Testis (tissue), 2 donors: ENCODE data around the gene TRIM9.

Source experiments
- POLR2A ChIP-seq: fragments of 450-650 bp; IDR thresholded peaks from one replicate; pipeline ENCODE4 v1.6.1; 2017; ENCODE audit warnings: antibody characterized with exemption, mild to moderate bottlenecking, moderate library complexity
- TF ChIP-seq, protein P1 (sequence below), 3 experiments: fragments of 450-650 bp in 2 of 3; fragments of 200-600 bp in 1 of 3; sonication (generic) in 1 of 3; IDR thresholded peaks; one replicate each; pipeline ENCODE4 v1.5.1; 2016 to 2019; ENCODE audit warnings: antibody characterized with exemption in 3 of 3, mild to moderate bottlenecking in 2 of 3, moderate library complexity in 1 of 3

DNA sequence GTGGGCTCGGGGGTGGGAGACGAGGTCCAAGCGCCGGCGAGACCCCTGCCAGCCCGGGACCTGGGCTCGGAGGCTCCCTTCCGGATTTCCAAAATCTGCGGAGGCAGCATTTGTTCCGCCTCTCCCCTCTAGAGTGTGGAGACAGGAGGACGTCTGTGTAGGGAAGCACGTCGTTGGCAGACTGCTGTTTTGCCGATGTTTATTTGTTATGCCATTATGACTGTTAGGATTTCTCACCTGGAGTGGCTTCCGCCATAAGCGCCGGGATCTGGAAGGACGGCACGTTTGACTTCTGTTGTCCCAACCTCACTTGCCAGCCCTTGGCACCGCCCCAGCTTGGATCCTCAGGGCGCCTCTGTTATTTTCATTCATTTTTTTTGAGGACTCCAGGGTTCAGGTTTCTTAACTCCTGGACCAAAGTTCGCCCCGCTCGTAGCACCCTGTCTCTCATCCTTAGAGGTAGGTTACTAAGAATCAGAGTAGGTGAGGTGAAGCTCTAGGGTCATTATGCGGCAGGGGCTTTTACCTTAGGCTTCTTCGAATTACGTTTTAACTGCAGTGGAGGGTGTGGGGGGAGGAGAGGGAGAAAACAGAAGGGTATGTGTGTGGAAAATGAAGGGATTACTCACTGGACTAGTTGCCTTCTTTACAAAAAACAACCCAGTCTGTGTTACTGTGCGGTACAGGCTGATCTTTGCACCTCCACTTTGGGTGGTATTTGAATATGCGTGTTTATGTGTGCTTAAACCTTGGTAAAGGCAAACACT is 150.1 kb downstream of the TRIM9 start:
- TF ChIP-seq, protein P1, sequence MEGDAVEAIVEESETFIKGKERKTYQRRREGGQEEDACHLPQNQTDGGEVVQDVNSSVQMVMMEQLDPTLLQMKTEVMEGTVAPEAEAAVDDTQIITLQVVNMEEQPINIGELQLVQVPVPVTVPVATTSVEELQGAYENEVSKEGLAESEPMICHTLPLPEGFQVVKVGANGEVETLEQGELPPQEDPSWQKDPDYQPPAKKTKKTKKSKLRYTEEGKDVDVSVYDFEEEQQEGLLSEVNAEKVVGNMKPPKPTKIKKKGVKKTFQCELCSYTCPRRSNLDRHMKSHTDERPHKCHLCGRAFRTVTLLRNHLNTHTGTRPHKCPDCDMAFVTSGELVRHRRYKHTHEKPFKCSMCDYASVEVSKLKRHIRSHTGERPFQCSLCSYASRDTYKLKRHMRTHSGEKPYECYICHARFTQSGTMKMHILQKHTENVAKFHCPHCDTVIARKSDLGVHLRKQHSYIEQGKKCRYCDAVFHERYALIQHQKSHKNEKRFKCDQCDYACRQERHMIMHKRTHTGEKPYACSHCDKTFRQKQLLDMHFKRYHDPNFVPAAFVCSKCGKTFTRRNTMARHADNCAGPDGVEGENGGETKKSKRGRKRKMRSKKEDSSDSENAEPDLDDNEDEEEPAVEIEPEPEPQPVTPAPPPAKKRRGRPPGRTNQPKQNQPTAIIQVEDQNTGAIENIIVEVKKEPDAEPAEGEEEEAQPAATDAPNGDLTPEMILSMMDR (IDR thresholded peaks at IDR 0.05) = no peak
- TF ChIP-seq POLR2A = no peak
